ENCODE data around the gene TRA2A.
"Not testable (repeated sequence)": the region's sequence is repeated elsewhere in the genome, so short reads cannot be mapped to it uniquely, and the experiment has no call there.

The TRA2A gene

DNA sequence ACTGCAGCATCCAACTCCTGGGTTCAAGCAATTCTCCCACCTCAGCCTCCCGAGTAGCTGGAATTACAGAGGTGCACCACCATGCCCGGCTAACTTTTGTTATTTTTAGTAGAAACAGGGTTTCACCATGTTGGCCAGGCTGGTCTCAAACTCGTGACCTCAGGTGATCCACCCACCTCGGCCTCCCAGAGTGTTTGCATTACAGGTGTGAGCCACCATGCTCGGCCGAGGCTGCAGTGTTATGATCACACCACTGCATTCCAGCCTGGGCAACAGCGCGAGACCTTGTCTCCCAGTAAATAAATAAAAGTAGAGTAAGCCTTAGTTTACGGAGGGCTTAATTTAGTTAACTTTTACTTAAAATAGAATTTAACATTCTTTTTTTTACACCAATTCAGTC, 37.8 kb downstream of the TRA2A start:
- no peak for DNase-seq (ENCODE audit: low read depth in 2 of 2)

DNA sequence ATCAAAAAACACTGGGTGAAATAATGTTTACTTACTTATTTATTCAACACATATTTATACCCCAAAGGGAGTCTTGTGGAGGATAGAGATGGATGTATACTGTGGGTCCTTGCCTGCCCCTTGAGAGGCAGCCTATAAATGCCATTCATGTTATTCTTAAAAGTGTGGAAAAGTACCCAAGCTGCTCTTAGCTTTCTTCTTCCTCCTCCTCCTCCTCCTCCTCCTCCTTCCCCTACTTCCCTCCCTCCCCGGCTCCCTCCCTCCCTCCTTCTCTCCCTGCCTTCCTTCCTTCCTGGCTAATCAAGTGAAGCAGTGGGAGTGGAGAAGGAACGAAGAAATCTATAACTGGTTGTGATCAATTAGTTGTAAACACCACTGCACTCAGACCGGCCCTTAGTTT, 40.3 kb downstream of the TRA2A start:
- DNase-seq (ENCODE audit: low read depth in 2 of 2): no peak

- DNase-seq (ENCODE audit: low read depth in 2 of 2): no peak
Measured at GRCh38 chr7:23490357-23491135, 41.2 kb downstream of the TRA2A start.

GRCh38 chr7:23488714-23489113, 43.1 kb downstream of the TRA2A start:
- DNase-seq (ENCODE audit: low read depth in 2 of 2): not testable (repeated sequence)

- DNase-seq (ENCODE audit: low read depth in 2 of 2): no peak
Measured at GRCh38 chr7:23487670-23488069, 44.1 kb downstream of the TRA2A start.

DNA sequence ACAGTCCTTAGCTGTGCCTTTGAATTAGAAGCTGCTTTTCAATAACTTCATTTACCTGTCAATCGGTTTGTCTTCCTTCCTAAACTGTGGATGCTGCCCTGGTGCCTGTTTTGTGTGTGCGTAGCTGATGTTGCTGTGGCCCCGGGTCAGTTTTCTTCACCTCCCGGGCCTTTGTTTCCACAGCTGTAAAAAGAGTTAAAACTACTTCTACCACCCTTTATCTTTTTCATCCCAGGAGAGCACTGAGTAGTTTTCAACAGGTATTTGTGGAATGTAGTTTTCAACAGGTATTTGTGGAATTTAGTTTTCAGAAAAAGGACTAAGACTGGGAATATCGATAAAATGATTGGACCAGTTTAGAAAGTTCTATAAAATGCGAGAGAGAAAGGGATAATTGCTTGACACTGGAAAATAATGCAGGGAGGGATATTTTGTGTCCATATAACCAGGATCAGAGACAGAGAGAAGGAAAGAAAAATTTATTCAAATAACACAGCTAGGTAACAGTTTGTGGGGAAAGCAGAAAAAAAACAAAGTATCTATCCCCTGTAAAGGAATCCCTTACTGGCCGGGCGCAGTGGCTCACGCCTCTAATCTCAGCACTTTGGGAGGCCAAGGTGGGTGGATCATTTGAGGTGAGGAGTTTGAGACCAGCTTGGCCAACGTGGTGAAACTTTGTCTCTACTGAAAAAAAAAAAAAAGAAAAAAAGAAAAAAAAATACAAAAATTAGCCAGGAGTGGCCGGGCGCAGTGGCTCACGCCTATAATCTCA, 45.6 kb downstream of the TRA2A start:
- DNase-seq (ENCODE audit: low read depth in 2 of 2): no peak

GRCh38 chr7:23482686-23483085, 49.1 kb downstream of the TRA2A start:
- no peak for DNase-seq (ENCODE audit: low read depth in 2 of 2)

GRCh38 chr7:23477962-23478866, 53.6 kb downstream of the TRA2A start:
- DNase-seq (ENCODE audit: low read depth in 2 of 2): no peak

DNA sequence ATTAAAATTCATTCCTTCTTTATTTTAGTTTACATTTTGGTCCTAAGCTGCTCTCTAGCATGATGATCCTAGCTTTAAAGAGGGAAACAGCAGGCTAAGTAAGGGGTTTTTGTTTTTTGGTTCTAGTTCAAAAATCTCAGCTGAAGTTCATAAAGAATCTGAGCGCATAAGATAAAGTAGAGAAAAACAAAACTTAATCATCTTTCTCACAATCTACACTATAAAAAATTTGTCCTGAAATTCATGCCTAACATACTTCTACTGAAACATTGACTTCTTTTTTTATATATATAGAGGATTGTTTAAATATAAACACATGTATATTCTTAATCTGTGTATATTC, 54.7 kb downstream of the TRA2A start:
- DNase-seq (ENCODE audit: low read depth in 2 of 2): no peak

GRCh38 chr7:23476286-23477156, 55.3 kb downstream of the TRA2A start:
- no peak for DNase-seq (ENCODE audit: low read depth in 2 of 2)

DNA sequence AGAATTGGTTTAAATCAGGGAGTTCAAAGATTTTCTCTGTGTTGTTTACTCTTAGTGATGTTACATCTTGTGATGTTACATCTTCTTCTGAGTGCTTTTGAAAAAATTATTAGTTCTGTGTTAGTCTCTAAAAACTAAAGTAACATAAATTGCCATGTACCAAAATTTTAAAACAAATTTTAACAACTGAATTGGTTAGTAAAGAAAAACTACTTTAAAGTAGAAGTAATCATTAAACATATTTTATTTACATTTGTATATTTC, 56.3 kb downstream of the TRA2A start:
- no peak for DNase-seq (ENCODE audit: low read depth in 2 of 2)

DNA sequence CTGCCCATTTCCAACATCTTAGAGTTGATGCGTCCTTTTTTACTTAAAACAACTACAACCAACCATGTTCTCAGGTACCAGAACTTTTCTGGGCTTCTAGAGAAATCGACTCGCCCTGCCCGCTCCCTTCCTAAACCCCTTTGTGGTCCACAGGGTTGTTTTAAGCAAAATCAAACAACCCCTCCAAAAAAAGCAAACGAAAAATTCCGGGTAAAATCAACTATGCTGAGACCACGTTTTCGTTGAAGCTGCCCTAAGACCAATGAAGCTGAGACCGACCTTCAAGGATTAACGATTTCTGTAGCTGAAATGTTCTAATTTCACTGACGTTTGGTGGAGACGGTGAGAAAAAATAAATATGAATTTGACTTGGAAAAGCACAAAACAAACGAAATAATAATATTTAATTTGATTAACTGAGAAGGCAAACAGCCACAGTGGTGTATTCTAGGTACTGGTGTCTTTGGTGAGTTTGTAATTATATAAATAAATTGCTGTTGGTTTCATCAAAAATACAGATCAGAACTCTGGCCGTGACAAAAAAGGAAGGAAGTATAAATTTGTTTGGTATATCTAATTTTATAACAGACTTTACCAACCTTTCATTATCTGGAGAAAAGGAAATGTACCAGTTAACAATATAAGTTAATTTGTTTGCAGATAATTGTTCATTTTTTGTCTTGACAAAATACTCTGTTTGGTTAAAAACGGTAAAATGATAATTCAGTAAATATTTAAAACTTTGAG, 56.8 kb downstream of the TRA2A start:
- no peak for DNase-seq (ENCODE audit: low read depth in 2 of 2)

DNA sequence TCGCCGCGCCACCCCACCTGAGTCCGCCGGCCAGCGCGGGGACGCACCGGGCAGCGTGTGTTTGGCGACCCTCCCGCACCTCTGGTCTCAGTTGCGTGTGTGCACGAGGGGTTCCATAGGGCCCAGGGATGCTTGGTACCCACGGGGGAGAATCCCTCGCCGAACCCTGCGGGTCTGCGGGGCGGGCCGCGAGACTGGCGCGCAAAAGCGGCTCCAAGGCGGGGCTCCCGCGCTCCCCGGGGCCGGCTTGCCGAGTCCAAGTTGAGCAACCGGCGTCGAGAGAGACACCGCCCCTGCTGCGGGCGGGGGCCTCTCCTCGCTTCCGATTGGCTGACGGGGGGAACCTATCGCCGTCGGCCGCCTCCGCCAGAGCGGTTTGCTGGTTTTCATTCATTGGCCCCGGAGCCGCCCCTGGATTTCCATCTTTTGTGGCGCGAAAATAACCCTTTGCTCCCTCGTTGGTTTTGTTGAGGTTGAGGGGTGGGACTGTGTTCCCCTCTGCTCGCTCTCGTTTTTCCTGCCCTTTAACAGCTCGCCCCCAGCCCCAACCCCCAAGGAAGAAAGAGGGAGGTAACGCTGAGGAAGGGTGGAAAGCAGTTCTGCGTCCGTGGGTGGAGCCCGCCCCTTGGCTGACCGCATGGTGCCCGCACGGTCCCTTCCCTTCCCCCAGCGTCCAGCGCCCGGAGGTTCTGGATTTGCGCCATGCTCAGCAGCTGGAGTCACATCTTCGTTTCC, 57.5 kb downstream of the TRA2A start:
- DNase-seq (ENCODE audit: low read depth in 2 of 2): peak; percentile 33 to 74

DNA sequence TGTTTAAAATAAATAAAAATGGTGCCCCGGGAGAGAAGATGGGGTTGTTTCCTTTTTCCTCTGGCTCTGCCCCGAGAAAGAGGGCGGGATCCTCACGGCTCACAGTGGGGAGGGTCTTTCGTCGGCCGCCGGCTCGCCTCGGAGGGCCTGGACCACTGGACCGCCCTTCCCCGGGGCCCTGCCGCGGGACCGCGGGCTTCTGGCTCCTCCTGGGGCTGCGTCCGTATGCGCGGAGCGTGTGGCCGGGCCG, 58.0 kb downstream of the TRA2A start:
- DNase-seq (ENCODE audit: low read depth in 2 of 2): no peak

DNA sequence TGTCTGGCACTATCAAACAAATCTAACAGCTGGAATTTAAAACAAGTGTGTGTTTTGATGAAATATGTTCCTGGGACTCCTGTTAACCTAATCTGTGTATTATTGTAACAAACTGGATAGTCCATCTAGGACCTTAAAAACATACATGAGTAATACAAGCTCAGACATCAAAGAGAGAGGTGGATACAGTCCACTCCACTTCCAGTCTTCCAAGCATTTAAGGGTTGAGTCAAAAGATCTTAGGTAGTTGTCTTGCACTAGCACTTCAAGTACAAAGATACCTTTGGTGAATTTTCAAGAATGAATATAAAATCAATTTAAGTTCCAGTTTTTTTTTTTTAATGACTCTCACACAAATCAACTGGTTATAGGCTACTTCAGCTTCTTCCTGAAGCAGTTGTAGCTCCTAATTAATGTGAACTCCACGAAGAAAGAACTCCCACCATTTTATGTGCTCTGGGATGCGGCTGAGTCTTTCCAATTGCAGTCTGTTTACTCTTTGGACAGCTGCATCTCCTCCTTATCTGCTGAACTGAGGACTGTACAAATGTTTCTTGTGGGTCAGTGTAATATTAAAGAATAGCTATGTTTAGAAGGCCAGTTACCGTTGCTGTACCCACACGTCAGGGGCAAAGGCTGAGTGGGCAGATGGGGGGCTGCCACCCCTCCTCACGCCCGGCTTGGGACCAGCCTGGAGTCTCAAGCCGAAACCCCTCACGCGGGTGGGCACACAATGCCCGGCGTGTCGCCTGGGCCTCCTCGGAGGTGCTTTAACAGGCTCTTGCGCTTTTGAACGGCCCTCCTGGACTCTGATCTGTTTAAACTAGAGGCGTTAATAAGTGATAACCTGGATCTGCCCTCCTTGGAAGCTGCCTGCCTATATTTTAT, 58.6 kb downstream of the TRA2A start:
- no peak for DNase-seq (ENCODE audit: low read depth in 2 of 2)

GRCh38 chr7:23472556-23472955, 59.2 kb downstream of the TRA2A start:
- DNase-seq (ENCODE audit: low read depth in 2 of 2): no peak

DNA sequence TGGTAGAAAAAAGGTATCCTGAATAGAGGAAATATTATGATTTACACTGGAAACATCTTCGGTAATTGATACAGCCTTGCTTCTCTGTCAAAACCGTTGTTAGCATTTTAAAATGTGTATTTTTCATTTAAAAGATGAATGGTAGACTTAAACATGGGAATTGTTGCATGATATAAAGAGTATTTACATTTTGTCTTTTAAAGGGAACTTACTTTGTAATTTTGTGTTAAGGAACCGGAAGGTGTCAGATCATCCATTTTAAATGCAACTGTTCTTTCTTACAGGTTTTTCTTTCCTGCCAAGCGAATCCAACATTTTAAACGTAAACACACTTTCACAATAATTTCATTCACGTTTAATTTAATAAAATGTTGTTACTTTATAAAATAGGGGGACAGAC, 59.7 kb downstream of the TRA2A start:
- no peak for DNase-seq (ENCODE audit: low read depth in 2 of 2)

- DNase-seq (ENCODE audit: low read depth in 2 of 2): no peak
Measured at GRCh38 chr7:23471106-23471859, 60.5 kb downstream of the TRA2A start.
